AG09309 (cell line): ENCODE measurements around the gene ASIP.

Source experiments
- DNase-seq: peaks from one replicate; pipeline ENCODE4 v3.0.0-alpha.2; 2010; ENCODE audit warnings: low read depth
- H3K4me3 ChIP-seq: 2 replicates; pipeline ENCODE4 v1.5.1; 2011; ENCODE audit warnings: mild to moderate bottlenecking, low read depth, low read length, moderate library complexity; ENCODE audit not compliant: control insufficient read depth
- TF ChIP-seq, protein P1 (sequence below): IDR thresholded peaks from 2 replicates; pipeline ENCODE4 v1.5.1; 2011; ENCODE audit warnings: mild to moderate bottlenecking, low read depth, low read length, inconsistent platforms; ENCODE audit not compliant: insufficient read depth, control insufficient read depth; ENCODE audit errors: missing control alignments

The ASIP gene

DNA sequence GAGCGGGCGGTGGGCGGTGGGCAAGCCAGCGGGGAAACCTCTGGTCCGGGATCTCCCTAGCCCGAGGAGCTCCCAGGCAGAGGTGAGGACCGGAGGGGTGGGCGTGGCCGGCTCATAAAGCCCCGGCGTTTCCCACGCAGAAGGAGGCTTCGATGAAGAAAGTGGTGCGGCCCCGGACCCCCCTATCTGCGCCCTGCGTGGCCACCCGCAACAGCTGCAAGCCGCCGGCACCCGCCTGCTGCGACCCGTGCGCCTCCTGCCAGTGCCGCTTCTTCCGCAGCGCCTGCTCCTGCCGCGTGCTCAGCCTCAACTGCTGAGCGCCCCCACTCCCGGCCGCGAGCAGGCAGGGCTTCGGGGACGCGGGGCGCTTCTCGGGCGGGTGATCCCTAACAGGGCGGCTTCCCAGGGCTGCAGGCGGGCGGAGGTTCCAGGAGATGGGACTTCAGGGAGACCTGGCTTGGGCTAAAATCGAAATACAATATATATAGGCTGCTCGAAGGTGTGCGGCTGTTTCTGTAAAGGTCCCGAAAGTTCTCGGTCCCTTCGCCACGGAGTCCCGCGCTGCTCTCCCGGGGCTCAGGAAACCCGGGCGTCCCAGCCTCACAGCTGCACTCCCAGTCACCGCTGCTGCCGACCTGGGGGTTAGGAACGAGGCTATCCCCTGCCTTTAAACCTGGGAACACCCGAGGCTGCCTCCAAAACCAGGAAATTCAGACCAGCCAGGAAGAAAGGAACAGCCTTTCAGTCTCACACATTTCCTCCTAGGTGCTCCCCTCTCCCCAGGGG is 27.8 kb downstream of the ASIP start:
- TF ChIP-seq, protein P1, sequence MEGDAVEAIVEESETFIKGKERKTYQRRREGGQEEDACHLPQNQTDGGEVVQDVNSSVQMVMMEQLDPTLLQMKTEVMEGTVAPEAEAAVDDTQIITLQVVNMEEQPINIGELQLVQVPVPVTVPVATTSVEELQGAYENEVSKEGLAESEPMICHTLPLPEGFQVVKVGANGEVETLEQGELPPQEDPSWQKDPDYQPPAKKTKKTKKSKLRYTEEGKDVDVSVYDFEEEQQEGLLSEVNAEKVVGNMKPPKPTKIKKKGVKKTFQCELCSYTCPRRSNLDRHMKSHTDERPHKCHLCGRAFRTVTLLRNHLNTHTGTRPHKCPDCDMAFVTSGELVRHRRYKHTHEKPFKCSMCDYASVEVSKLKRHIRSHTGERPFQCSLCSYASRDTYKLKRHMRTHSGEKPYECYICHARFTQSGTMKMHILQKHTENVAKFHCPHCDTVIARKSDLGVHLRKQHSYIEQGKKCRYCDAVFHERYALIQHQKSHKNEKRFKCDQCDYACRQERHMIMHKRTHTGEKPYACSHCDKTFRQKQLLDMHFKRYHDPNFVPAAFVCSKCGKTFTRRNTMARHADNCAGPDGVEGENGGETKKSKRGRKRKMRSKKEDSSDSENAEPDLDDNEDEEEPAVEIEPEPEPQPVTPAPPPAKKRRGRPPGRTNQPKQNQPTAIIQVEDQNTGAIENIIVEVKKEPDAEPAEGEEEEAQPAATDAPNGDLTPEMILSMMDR = no peak
- H3K4me3 ChIP-seq = peak overlapping the region; percentile 40
- DNase-seq = no peak

DNA sequence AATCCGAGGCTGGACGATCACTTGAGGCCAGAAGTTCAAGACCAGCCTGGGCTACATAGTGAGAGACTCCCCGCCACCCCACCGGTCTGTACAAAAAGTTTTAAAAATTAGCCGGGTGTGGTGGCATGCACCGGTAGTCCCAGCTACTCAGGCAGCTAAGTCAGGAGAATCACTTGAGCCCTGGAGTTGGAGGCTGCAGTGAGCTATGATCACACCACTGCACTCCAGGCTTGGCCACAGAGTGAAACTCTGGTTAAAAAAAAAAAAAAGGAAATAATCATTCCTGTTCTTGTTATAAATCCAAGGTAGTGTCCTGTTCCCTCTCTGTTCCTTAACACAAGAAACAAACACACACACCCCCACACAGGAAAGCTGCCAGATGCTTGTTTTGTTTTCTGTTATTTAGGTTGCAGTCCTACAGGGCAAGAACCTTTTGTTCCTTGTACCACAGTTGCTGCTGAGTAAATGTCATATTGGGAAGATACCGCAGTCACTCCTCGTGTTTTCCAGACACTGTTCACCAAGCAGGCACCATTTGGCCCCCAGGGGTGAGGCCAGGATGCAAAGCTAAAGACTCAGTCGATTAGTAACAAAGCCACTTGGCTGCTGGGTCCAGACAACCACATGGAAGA is 28.9 kb downstream of the ASIP start:
- TF ChIP-seq, protein P1 = no peak
- no peak for DNase-seq

DNA sequence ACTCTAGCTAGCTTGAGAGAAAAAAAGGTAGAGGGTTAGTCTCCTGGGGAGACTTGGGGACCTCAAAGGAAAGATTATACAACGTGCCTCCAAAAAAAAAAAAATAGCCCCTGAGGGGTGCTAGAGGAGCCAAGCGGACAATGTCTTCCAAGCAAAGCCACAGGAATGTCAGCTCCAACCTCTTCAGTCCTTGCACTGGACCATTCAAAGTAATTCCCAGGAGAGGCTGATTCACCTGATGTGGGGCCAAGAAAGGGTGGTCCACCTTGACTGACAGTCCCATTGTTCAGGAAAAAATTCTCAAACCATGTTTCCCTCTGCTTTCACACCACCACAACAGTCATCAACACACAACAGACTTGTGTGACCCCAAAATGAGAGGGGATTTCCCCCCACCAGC is 30.7 kb downstream of the ASIP start:
- peak; percentile 35 for DNase-seq
- H3K4me3 ChIP-seq = no peak overlapping the region
- TF ChIP-seq, protein P1 = no peak

More for the DNA sequence above, 28.9 kb downstream of the ASIP start:
- H3K4me3 ChIP-seq = no peak overlapping the region

DNA sequence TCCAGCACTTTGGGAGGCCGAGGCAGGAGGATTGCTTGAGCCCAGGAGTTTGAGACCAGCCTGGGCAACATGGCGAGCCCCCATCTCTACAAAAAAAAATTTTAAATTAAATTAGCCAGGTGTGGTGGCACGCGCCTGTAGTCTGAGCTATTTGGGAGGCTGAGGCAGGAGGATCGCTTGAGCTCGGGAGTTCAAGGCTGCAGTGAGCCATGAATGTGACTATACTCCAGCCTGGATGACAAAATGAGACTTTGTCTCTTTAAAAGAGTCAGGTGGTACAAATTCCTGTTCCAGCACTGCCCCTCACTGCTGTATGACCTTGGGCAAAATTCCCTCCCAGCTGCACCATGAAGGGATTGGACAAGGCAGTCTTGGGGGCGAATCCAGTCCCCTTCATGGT is 33.5 kb downstream of the ASIP start:
- TF ChIP-seq, protein P1 = no peak
- DNase-seq = no peak
- H3K4me3 ChIP-seq = no peak overlapping the region

DNA sequence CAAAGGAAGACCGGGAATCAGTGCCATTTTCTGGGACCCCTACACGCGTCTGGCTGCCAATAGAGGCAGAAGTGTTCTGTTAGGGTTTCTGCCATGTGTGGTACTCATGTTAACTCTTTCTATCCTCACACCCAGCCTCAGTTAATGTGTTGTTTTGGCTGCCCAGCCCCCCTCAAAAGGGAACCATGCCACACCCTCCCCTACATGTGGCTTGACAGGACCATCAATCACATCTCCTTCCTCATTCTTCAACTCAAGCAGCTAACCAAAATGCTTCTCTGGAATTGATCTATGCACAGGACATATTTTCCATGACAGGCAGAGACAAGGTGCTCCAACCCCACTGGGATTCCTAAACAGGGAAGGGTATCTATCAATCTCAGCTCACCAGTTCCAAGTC is 40.0 kb downstream of the ASIP start:
- no peak for DNase-seq
- TF ChIP-seq, protein P1 = no peak
- H3K4me3 ChIP-seq = no peak overlapping the region

DNA sequence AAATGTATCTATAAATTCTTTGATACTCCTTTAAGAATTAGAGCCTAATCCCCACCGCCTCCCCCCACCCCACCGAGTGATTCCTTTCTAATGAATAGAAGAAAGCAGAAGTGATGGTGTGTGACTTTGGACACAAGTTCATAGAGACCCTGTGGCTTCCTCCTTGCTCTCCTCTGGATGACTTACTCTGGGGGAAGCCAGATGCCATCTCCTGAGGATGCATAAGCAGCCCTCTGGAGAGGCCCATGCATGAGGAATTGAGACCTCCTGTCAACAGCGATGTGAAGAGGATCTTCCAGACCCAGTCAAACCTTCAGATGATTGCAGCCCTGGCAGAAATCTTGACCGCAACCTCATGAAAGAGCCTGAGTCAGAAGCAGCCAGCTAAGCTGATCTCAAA is 40.8 kb downstream of the ASIP start:
- no peak for DNase-seq
- H3K4me3 ChIP-seq = no peak overlapping the region
- TF ChIP-seq, protein P1 = no peak
